Osteoblast (primary cell): ENCODE measurements around the gene ABHD12. TPM values are rescaled to one million over a fixed set of nuclear protein-coding genes. Genes with fewer than 3 reads are reported as not detected.

ENCODE experiments used
- DNase-seq: peaks from one replicate; pipeline ENCODE4 v3.0.0; 2011; ENCODE audit warnings: low spot score, mixed read lengths; ENCODE audit not compliant: insufficient read length; ENCODE audit errors: missing footprints
- H2AFZ ChIP-seq: 2 replicates; pipeline ENCODE4 v1.6.0; 2011; ENCODE audit warnings: mild to moderate bottlenecking, low read length
- H3K27ac ChIP-seq: 2 replicates; pipeline ENCODE4 v1.5.1; 2011; ENCODE audit warnings: mild to moderate bottlenecking, low read depth, low read length, moderate library complexity
- H3K27me3 ChIP-seq: 2 replicates; pipeline ENCODE4 v1.6.0; 2012; ENCODE audit warnings: mild to moderate bottlenecking, control low read depth, inconsistent platforms, low read length, moderate library complexity; ENCODE audit not compliant: insufficient read depth
- H3K36me3 ChIP-seq: 2 replicates; pipeline ENCODE4 v1.5.1; 2011; ENCODE audit warnings: mild to moderate bottlenecking, low read length, control low read depth, moderate library complexity; ENCODE audit not compliant: insufficient read depth
- H3K4me1 ChIP-seq: 2 replicates; pipeline ENCODE4 v1.5.1; 2011; ENCODE audit warnings: mild to moderate bottlenecking, low read length, control low read depth, moderate library complexity; ENCODE audit not compliant: insufficient read depth
- H3K4me2 ChIP-seq: 2 replicates; pipeline ENCODE4 v1.6.0; 2011; ENCODE audit warnings: mild to moderate bottlenecking, low read length; ENCODE audit not compliant: insufficient read depth
- H3K4me3 ChIP-seq: fragments of 200-600 bp; sonication (generic); 3 replicates; pipeline ENCODE4 v1.5.1; 2012; ENCODE audit warnings: mild to moderate bottlenecking, low read length, inconsistent platforms; ENCODE audit not compliant: insufficient read depth
- H3K79me2 ChIP-seq: 2 replicates; pipeline ENCODE4 v1.6.0; 2012; ENCODE audit warnings: mild to moderate bottlenecking, low read length, control low read depth, inconsistent platforms; ENCODE audit not compliant: insufficient read depth
- H3K9me3 ChIP-seq: 2 replicates; pipeline ENCODE4 v1.5.1; 2011; ENCODE audit warnings: low read depth, low read length, control low read depth
- H4K20me1 ChIP-seq: 2 replicates; pipeline ENCODE4 v1.6.0; 2012; ENCODE audit warnings: mild to moderate bottlenecking, low read length, control low read depth; ENCODE audit not compliant: insufficient read depth
- CTCF ChIP-seq: IDR thresholded peaks from 2 replicates; pipeline ENCODE4 v1.5.1; 2011; ENCODE audit warnings: mild to moderate bottlenecking, low read depth, low read length, moderate library complexity; ENCODE audit errors: extremely low read depth
- total RNA-seq: library from RNA; depleted of rRNA; stranded (reverse); fragments of >200 nt; gene quantifications from 2 replicates; pipeline ENCODE4 v1.2.3, GENCODE V29; 2012

ABHD12 gene
- total RNA-seq, 1 donor: 29.7 TPM

GRCh38 chr20:25368526-25368925, 22.1 kb downstream of the ABHD12 start:
- peaks cover 13% of the 10 kb centered on the region for H3K9me3 ChIP-seq
- peaks cover 2% of the 10 kb centered on the region for H4K20me1 ChIP-seq
- DNase-seq: no peak
- H3K79me2 ChIP-seq: peaks cover 64% of the 10 kb centered on the region
- no peak overlapping the region for H2AFZ ChIP-seq
- H3K4me3 ChIP-seq: no peak overlapping the region
- no peak overlapping the region for H3K27ac ChIP-seq
- H3K4me2 ChIP-seq: no peak overlapping the region
- peaks cover 8% of the 10 kb centered on the region for H3K4me1 ChIP-seq
- H3K36me3 ChIP-seq: no peaks in the 10 kb centered on the region
- no peak for TF ChIP-seq CTCF
- H3K27me3 ChIP-seq: no peaks in the 10 kb centered on the region

- H3K4me2 ChIP-seq: no peak overlapping the region
- H3K36me3 ChIP-seq: no peaks in the 10 kb centered on the region
- H3K79me2 ChIP-seq: peaks cover 72% of the 10 kb centered on the region
- no peak overlapping the region for H3K27ac ChIP-seq
- H3K27me3 ChIP-seq: no peaks in the 10 kb centered on the region
- H4K20me1 ChIP-seq: peaks cover 2% of the 10 kb centered on the region
- H3K4me1 ChIP-seq: peaks cover 5% of the 10 kb centered on the region
- H2AFZ ChIP-seq: no peak overlapping the region
- no peak for DNase-seq
- TF ChIP-seq CTCF: no peak
- H3K9me3 ChIP-seq: no peaks in the 10 kb centered on the region
- no peak overlapping the region for H3K4me3 ChIP-seq
Observed at GRCh38 chr20:25364879-25365699, 25.5 kb downstream of the ABHD12 start.

GRCh38 chr20:25364180-25364788, 26.4 kb downstream of the ABHD12 start:
- no peak for TF ChIP-seq CTCF
- H3K4me1 ChIP-seq: peaks cover 5% of the 10 kb centered on the region
- no peak overlapping the region for H2AFZ ChIP-seq
- no peak for DNase-seq
- H3K9me3 ChIP-seq: no peaks in the 10 kb centered on the region
- H3K79me2 ChIP-seq: peaks cover 69% of the 10 kb centered on the region
- H3K36me3 ChIP-seq: no peaks in the 10 kb centered on the region
- no peaks in the 10 kb centered on the region for H3K27me3 ChIP-seq
- no peak overlapping the region for H3K4me3 ChIP-seq
- H3K4me2 ChIP-seq: no peak overlapping the region
- no peak overlapping the region for H3K27ac ChIP-seq
- no peaks in the 10 kb centered on the region for H4K20me1 ChIP-seq

- Histone ChIP-seq H3K4me3 (no peak overlapping the region), H3K9me3 (no peaks in the 10 kb centered on the region), H3K27ac (peak overlapping the region; percentile 40), H2AFZ (peak overlapping the region; percentile 1), H3K4me1 (peaks cover 5% of the 10 kb centered on the region), H3K27me3 (no peaks in the 10 kb centered on the region), H4K20me1 (peaks cover 3% of the 10 kb centered on the region), H3K36me3 (no peaks in the 10 kb centered on the region), H3K79me2 (peaks cover 70% of the 10 kb centered on the region), H3K4me2 (peak overlapping the region; percentile 15)
- TF ChIP-seq CTCF: no peak
- peak; percentile 62 for DNase-seq
Observed at GRCh38 chr20:25361287-25361683, 29.4 kb downstream of the ABHD12 start.
